NOMO-1 (cell line): ENCODE measurements around the gene PLEKHM3.
"Not testable (repeated sequence)": the region's sequence is repeated elsewhere in the genome, so short reads cannot be mapped to it uniquely, and the experiment has no call there.

Experiments
- DNase-seq, 2 experiments: peaks; one replicate each; lab custom pipeline; 2025; ENCODE audit not compliant: unreplicated experiment in 2 of 2; lab: John Stamatoyannopoulos, UW

The PLEKHM3 gene

GRCh38 chr2:207929923-207930322 lies 95.4 kb downstream of the PLEKHM3 start:
- no peak for DNase-seq

DNA sequence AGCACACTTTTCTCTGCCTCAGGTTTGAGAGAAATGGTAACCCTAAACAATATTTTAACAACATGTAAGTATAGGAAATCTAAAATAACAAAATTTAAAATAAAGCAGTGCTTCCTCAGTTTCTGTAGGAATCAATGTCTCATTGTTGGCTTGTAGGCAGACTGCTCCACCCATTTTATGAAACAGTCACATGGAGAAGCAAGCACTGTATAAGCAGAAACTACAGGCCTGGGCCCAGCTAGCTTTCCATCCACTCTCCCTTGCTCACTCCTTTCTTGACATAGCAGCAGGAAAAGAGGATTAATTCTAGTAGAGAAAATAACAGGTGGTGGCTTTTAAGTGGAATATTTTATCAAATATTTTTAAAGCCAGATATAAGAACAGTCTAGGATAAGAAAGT lies 97.2 kb downstream of the PLEKHM3 start:
- no peak for DNase-seq

DNA sequence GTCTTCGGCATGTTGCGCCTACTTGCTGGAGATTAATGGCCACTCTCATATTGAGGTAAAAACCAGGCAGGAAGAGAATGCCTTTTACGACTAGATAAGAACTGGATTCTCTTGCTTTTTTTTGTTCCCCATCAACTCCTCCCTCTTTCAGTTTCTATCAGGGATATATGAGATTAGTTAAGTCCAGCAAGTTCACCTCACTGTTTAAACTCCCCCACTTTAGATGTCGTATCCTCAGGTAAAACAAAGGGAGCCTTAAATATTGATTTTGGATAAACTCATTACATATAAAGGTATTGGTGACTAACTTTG lies 98.4 kb downstream of the PLEKHM3 start:
- no peak for DNase-seq

GRCh38 chr2:207926133-207926988 lies 99.0 kb downstream of the PLEKHM3 start:
- peak in 1 of 2 experiments; percentile 5 for DNase-seq

- DNase-seq: no peak
Measured at GRCh38 chr2:207925601-207926000, 99.7 kb downstream of the PLEKHM3 start.

- no peak for DNase-seq
Measured at GRCh38 chr2:207921606-207922005, 103.7 kb downstream of the PLEKHM3 start.

- no peak for DNase-seq
Measured at GRCh38 chr2:207920721-207921120, 104.6 kb downstream of the PLEKHM3 start.

GRCh38 chr2:207920321-207920720 lies 105.0 kb downstream of the PLEKHM3 start:
- no peak for DNase-seq

DNA sequence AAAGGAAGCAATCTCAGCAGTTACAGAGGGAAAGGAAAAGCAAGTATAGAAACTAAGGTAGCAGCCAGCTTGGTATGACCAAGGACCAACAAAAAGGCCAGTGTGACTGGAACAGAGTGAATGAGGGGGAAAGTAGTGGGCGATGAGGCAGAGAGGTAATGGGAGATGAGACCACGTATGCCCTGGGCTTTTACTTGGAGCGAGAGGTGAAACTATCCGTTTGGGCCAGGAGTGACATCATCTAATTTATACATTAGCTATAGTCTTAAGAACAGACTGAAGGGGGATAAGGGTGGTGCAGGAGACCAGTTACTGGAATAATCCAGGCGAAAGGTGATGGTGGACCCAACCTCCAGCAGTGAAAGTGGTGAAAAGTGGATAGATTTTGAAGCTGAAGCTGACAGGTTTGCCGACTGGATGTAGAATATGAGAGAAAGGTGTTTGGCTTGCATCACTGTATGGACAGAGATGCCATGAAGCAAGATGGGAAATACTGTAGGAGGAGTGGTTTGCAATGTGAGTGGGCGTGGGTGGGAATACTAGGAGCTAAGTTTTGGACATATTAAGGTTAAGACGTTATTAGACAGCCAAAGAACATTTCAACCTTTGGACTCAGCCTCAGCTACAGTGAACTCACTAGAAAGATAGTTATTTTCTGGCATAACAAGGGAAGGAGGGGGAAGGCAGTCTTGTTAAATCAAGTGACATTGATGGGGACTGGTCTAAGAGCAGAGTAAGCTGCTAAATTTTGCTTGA lies 106.0 kb downstream of the PLEKHM3 start:
- no peak for DNase-seq

GRCh38 chr2:207914716-207915115 lies 110.6 kb downstream of the PLEKHM3 start:
- DNase-seq: no peak

GRCh38 chr2:207913772-207914358 lies 111.5 kb downstream of the PLEKHM3 start:
- DNase-seq: no peak

DNA sequence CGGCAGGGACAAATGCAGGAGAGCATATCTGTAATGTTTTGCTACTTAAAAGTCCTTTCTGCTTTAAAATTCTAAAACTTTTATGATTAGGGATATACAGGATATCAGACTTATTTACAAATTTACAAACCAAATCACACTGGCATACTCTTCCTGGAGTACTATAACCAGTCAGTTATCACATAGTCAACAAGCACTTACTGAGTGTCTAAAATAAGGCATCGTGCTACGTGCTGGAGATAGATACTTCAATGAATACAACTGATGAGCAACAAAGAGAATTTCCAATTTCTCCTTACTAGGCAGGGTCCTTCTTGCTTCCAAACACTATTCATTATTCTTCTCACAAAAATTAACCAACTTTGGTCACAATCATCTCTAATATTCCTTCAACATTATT lies 113.5 kb downstream of the PLEKHM3 start:
- no peak for DNase-seq

GRCh38 chr2:207911215-207911614 lies 114.1 kb downstream of the PLEKHM3 start:
- DNase-seq: no peak

GRCh38 chr2:207906495-207906894 lies 118.8 kb downstream of the PLEKHM3 start:
- not testable (repeated sequence) for DNase-seq

DNA sequence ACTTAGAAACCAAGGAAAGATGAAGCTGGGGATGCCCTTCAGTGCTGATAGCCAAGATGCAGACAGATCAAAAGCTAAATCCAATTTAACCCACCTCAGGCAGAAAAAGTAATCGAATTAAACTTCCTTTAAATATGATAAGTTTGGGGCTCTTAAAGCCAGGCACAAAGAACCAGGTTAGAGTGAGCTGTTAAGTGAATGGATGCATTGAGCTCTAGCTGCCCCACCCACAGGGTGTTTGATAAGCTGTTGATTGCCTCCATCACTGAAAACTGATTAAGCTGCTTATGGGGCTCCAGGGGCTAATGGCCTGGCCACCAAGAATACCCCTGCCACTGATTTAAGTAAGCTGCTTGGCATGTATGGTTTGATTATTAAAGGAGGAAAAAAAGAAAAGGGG lies 119.8 kb downstream of the PLEKHM3 start:
- DNase-seq: no peak

DNA sequence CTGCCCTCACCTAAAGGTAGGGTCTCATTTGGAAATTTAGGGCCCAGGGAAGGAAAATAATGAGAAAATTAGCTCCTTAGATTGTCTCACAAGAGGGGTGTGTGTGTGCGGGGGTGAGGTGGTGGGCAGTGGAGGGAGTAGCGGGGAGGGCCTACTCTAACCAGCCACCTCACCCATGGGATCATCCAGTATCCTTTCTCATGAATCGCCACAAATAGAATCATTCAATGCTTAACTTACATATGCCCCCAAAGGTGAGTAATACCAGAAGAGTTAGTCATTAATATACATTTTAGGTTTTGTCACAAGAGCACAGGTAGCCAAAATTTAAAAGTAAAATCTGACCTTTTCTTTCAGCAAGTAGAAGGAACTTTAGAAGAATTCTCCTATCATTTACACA lies 122.1 kb downstream of the PLEKHM3 start:
- no peak for DNase-seq

DNA sequence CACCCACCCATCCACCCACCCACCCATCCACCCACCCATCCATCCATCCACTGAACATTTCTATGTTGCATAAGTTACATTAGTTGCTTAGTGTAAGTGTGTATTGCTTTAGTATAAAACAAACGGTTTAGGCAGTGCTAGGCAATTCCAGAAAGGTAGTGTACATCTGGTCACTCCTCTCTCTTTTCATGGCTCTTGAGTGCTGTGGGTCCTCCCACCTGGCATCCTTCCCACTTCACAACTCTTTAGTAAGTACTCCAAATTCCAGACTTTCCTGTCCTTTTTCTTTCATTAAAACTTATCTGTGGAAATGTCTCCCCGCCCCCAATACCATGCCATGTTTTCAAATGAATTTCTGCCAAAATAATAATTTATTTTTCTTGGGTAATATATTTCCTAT lies 122.5 kb downstream of the PLEKHM3 start:
- no peak for DNase-seq

DNA sequence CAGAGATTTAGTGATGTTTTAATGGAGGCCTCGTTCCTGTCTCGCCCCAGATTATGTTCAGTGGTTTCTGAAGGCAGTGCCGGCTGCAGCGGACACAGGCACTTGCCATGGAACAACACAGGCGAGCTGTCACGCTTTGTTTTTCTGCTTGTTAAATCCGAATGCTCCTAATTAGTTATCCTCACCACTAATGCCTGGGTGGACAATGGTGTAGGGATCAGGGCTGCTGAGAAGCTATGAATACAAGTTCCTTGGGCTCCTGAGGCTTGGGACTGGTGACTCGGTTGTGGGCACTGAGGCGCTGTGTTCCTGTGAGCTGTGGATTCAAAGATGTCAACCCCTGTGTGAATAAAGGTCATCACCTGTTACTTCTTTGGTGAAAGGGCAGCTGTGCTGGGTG lies 123.5 kb downstream of the PLEKHM3 start:
- DNase-seq: no peak

GRCh38 chr2:207901401-207901800 lies 123.9 kb downstream of the PLEKHM3 start:
- DNase-seq: no peak

- DNase-seq: no peak
Measured at GRCh38 chr2:207898354-207898695, 127.0 kb downstream of the PLEKHM3 start.

DNA sequence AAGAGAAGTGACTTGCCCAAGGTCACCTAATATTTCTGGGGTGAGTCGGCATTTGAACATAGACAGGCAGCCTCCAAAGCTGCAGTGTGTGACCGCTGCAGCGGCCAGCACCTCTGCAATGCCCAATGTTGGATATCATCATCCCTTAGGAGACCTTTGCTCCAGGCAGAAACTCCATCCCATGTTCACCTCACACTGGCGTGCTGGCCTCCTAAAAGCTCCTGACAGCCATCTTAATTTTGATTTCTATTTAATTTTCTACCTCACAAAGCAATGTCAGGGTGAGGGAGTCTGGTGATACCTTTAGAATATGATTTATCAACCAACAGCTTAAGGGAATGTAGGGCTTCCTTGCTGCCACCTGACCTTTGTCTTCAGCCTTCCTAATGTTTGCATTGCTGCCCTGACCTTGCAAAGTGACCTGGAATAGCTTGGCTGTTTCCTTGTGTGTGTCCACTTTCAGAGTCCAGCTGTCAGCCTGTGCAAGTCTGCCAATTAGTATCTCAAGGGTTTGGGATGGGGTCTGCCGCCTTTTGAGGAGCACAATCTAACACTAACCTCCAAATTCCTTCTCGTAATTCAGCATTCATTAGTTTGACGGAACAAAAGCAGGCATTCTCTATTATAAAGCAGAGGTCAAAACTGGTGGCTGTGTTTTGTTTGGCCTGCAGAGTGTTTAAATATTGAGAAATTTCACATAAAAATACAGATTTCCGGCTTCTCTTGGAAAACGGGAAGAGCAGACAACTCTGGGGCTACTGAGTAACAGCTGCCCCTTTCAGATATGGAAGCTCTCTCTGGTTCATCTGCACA lies 127.6 kb downstream of the PLEKHM3 start:
- DNase-seq: no peak
